GM10847 (cell line): ENCODE results near the gene RASIP1.

Experiments used
- POLR2A ChIP-seq: IDR thresholded peaks from 2 replicates; pipeline ENCODE4 v1.6.1; 2011; ENCODE audit not compliant: insufficient read length; ENCODE audit errors: extremely low read depth

Gene RASIP1

DNA sequence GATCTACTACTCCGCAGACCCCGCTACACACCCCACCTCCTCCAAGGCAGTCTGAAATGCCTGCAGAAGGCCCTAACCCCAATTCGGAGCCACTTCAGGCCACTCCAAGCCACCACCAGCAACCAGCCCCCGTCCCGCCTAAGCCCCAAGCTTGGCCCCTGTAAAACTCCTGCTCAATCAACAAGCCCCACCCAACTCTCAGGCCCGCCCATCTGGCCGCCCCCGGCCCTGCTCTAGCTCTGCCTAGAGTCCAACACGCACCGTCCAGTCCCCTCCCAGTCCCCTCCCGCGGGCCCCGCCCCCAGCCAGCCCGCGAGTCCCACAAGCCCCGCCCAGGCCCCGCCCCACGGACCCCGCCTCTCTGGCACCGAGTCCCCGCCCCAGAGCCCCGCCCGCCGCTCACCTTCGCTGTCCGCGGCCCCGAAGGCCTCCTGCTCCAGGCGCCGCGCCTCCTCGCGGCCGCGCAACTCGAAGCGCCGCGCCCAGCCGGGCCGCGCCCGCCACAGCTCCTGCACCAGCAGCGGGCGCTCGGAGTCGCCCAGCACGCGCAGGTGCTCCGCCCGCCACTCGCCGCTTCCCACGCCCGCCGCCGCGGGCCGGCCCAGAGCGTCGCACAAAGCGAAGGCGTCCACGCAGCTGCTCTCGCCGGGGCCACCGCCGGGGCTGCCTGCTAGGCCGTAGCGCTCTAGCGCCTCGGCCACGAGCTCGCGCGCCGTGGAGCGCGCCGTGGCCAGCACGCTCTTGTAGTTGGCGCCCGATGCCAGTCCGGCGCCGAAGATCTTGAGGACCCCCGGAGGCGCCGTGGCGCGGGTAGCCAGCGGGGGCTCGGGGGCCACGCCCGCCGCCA lies 1.6 kb downstream of the RASIP1 start:
- no peak for TF ChIP-seq POLR2A

DNA sequence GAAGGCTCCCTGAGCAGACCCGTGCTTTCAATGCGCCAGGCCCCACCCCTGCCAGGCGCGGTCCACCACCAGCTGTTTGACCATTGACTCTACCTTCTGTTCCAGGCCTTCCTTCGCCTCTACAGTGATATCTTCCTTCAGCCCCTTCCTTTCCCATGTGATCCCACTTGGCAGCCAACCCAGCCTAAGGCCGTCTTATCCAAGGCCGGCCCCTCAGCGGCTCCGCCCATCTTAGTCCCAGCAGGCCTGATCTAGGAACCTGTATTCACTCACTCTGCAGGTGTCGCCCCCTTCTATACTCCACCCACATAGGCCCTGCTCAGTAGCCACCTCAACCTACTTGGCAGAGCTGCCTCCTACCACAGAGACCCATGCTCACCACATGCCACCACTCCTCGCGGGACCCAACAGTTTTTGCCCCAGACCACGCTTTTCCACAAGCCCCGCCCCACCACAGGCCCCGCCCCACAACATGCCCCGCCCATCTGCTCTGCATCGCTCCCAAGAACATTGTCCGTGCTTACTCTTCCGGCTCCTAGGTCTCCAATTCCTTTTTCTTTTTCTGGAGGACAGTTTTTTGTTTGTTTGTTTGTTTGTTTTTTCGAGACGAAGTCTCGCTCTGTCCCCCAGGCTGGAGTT lies 2.9 kb downstream of the RASIP1 start:
- no peak for TF ChIP-seq POLR2A

- TF ChIP-seq POLR2A: no peak
Observed at GRCh38 chr19:48735031-48735615, 5.3 kb downstream of the RASIP1 start.

DNA sequence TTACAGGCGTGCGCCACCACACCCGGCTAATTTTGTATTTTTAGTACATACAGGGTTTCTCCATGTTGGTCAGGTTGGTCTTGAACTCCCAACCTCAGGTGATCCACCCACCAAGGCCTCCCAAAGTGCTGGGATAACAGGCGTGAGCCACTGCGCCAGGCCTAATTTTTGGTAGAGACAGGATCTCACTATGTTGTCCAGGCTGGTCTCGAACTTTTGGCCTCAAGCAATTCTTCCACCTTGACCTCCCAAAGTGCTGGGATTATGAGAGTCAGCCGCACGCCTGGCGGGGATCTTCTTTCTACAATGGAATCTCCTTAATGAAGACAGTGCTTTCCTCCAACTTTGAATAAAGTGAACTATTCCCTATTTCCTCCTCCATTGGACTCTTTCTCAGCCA lies 5.8 kb downstream of the RASIP1 start:
- no peak for TF ChIP-seq POLR2A

DNA sequence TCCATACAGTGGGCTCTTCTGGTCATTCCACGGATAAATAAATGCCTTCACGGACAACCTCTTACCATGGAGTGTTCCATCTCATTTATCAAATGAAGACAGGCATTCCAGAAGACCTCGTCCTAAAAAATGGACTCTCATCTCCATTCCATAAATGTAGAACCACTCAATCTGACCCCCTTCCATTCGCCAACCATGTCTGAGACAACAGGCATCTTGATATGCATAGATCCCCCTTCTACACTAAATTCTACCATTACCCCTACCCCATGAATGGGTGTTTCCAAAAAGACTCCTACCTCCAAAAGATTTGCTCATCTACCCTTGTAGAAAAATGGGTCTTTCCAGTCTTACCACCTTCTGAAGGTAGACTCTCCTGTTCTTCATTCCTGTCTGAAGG lies 9.0 kb downstream of the RASIP1 start:
- no peak for TF ChIP-seq POLR2A

DNA sequence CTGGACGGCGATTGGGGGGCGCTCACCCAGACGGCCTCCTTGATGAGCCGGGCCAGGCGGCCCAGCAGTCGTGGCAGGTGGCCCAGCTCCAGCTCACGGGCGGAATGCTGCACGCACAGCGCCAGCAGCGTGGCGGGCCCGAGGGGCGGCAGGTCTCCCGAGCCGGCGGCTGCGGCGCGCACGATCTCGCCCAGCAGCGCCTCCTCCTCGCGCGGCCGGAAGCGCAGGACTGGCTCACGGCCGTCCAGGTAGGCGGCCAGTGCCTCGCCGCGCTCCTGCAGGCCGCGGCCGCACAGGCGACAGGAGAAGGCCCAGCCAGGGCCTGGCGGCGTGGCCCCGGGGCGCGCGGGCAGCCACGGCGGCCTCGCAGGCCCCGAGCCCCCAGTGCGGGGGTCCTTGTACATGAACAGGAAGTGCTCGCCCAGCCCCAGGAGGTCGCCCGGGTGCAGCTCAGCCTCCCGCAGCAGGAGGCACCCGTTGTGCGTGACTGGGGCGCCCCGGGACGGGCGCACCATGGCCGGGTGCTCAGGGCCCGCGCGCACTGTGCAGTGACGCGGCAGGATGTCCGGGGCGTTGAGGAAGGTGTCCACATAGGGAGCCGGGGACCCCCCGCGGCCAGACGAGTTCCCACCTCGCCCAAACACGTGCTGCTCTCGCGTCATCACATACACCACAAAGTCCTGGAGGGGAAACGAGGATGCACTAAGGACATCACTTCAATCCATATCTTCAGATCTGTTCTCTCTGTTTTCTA lies 11.3 kb downstream of the RASIP1 start:
- TF ChIP-seq POLR2A: no peak

- TF ChIP-seq POLR2A: no peak
Observed at GRCh38 chr19:48726556-48726955, 13.9 kb downstream of the RASIP1 start.

GRCh38 chr19:48724796-48725753 lies 15.3 kb downstream of the RASIP1 start:
- TF ChIP-seq POLR2A: no peak

- no peak for TF ChIP-seq POLR2A
Observed at GRCh38 chr19:48722196-48722708, 18.2 kb downstream of the RASIP1 start.

- peak; percentile 46 for TF ChIP-seq POLR2A
Observed at GRCh38 chr19:48720613-48721296, 19.7 kb downstream of the RASIP1 start.

- no peak for TF ChIP-seq POLR2A
Observed at GRCh38 chr19:48720251-48720612, 20.2 kb downstream of the RASIP1 start.

DNA sequence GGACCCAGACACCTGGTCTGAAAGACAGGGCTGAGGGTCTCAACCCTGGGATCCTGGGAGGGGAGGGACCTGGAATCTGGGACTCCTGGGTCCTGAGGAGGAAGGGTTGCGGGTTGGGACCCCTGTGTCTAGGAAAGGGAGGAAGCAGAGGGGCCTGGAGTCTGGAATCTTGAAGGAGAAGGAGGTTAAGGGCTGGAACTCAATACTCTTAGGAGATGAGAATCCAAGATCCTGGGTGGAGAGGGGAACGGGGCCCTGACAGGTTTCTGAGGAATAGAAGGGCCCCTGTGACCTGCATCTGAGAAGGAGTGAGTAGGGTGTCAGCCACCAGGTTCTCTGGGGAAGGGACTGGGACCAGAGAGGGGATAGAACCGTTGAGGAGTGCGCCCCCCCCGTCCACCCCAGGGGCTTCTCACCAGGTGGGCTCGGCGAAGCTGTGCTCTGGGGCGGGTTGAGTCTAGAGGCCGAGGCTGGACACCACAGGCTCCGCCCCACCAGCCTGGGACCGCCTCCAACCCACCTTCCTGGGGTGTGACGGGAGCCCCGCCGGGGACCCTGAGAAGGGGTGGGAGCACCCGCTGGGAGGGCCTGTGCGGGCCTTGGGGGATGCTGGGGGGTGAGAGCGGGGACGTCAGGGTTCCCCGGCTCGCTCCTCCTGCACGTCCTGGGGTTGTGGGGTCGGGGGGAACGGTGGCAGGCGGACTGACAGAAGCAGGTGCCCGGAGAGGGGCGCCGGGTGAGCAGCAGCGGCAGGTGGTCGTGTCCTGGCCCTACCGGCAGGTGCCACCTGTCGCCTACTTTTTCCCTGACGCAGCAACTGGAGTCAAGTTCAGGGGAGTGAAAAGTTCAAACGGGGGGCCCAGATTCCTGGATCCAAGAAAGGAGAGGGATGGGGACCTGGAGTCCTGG lies 20.9 kb downstream of the RASIP1 start, which contains the start of gene MAMSTR:
Gene MAMSTR, minus strand, starts transcription at position 463 of the 909 bp plus-strand sequence. CDS start 694 bp downstream, outside the sequence.
- TF ChIP-seq POLR2A: no peak
